Fibroblast of lung (primary cell): ENCODE measurements around the gene POU2AF2. TPM values are rescaled to one million over a fixed set of nuclear protein-coding genes. Genes with fewer than 3 reads are reported as not detected.
"Not testable (repeated sequence)": the region's sequence is repeated elsewhere in the genome, so short reads cannot be mapped to it uniquely, and the experiment has no call there.

Experiments used
- DNase-seq, 2 donors: peaks; one replicate each; pipeline versions ENCODE4 v3.0.0 to v3.0.0-alpha.2; 2010; ENCODE audit warnings: low read depth in 2 of 2
- H2AFZ ChIP-seq: 2 replicates; pipeline ENCODE4 v1.5.1; 2012; ENCODE audit warnings: low read length, control low read depth, inconsistent platforms
- H3K27ac ChIP-seq: 2 replicates; pipeline ENCODE4 v1.5.1; 2011; ENCODE audit warnings: low read length, control low read depth; ENCODE audit not compliant: insufficient read depth
- H3K27me3 ChIP-seq: 2 replicates; pipeline ENCODE4 v1.5.1; 2011; ENCODE audit warnings: mild to moderate bottlenecking, low read length; ENCODE audit not compliant: control insufficient read depth, insufficient read depth
- H3K36me3 ChIP-seq: 2 replicates; pipeline ENCODE4 v1.5.1; 2011; ENCODE audit warnings: low read length; ENCODE audit not compliant: control insufficient read depth, insufficient read depth
- H3K4me1 ChIP-seq: 2 replicates; pipeline ENCODE4 v1.5.1; 2011; ENCODE audit warnings: low read length; ENCODE audit not compliant: control insufficient read depth, insufficient read depth; ENCODE audit errors: extremely low read depth
- H3K4me2 ChIP-seq: 2 replicates; pipeline ENCODE4 v1.5.1; 2011; ENCODE audit warnings: low read length, control low read depth; ENCODE audit not compliant: insufficient read depth; ENCODE audit errors: extremely low read depth
- H3K4me3 ChIP-seq, 4 experiments: fragments of 200-600 bp in 1 of 4; sonication (generic) in 1 of 4; replicated peaks in 1 of 4; 2 replicates each; pipeline ENCODE4 v1.5.1; 2011 to 2016; ENCODE audit warnings: low read length in 4 of 4, low read depth in 3 of 4, mild to moderate bottlenecking in 3 of 4, control low read depth in 2 of 4, inconsistent platforms in 1 of 4, mixed read lengths in 1 of 4; ENCODE audit not compliant: insufficient read depth in 1 of 4; ENCODE audit errors: control extremely low read depth in 1 of 4
- H3K79me2 ChIP-seq: 2 replicates; pipeline ENCODE4 v1.5.1; 2012; ENCODE audit warnings: mild to moderate bottlenecking, low read length, inconsistent platforms; ENCODE audit not compliant: control insufficient read depth, insufficient read depth
- H3K9ac ChIP-seq: 2 replicates; pipeline ENCODE4 v1.5.1; 2011; ENCODE audit warnings: mild to moderate bottlenecking, low read length, control low read depth; ENCODE audit not compliant: insufficient read depth
- H3K9me3 ChIP-seq: 2 replicates; pipeline ENCODE4 v1.5.1; 2012; ENCODE audit warnings: low read depth, low read length; ENCODE audit not compliant: control insufficient read depth, insufficient read depth
- H4K20me1 ChIP-seq: 2 replicates; pipeline ENCODE4 v1.5.1; 2011; ENCODE audit warnings: low read length; ENCODE audit not compliant: control insufficient read depth, insufficient read depth; ENCODE audit errors: extremely low read depth
- EZH2 ChIP-seq: IDR thresholded peaks from 2 replicates; pipeline ENCODE4 v1.5.1; 2012; ENCODE audit warnings: low read length, control low read depth, mild to moderate bottlenecking; ENCODE audit errors: missing control alignments
- polyA plus RNA-seq, 2 donors: library from polyadenylated mRNA; depleted of rRNA in 1 of 2; stranded (reverse) in 1 of 2; unstranded in 1 of 2; fragments of >200 nt; gene quantifications; 2 replicates each; pipeline ENCODE4 v1.2.1, GENCODE V29; 2011 to 2012; ENCODE audit warnings: missing spikeins in 1 of 2
- total RNA-seq: library from RNA; depleted of rRNA; stranded (reverse); fragments of >200 nt; gene quantifications from 2 replicates; pipeline ENCODE4 v1.2.1, GENCODE V29; 2014
- TF ChIP-seq, protein P1 (sequence below), 2 donors: IDR thresholded peaks in 1 of 2; conservative IDR thresholded peaks in 1 of 2; 1 replicate in 1 of 2; 2 replicates in 1 of 2; pipeline ENCODE4 v1.5.1; 2011 to 2012; ENCODE audit warnings: low read length in 2 of 2, control low read depth in 1 of 2, inconsistent platforms in 1 of 2, low read depth in 1 of 2, mild to moderate bottlenecking in 1 of 2

POU2AF2 gene
- total and polyA plus RNA-seq, 2 donors (not counting 1 experiment from before 2014, with no cell fraction given) = not detected

DNA sequence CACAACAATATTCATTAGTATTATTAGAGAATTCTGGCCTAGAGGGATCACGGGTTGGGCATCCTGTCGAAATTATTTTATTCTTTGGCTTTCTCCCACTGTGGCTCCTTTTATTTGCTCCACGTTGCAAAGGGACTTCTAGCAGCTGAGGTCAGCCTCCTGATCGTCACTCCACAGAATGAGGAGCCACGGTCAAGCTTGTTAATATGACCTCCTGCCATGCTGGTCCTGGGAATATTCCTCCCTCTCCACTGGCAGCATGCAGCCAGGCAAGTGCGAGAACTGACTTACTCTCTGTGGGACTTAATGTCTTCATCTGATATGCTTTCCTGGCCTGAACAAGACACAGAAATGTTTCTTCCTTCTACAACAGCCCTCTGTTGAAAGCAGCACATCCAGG lies 73.8 kb downstream of the POU2AF2 start:
- Histone ChIP-seq H3K9ac (no peak overlapping the region), H3K27ac (no peak overlapping the region), H3K4me1 (no peaks in the 10 kb centered on the region), H3K9me3 (no peaks in the 10 kb centered on the region), H3K4me3 (no peak overlapping the region), H3K36me3 (no peaks in the 10 kb centered on the region), H2AFZ (no peak overlapping the region), H3K4me2 (no peak overlapping the region), H3K79me2 (no peaks in the 10 kb centered on the region), H3K27me3 (peaks cover 12% of the 10 kb centered on the region), H4K20me1 (no peaks in the 10 kb centered on the region)
- no peak for DNase-seq
- TF ChIP-seq EZH2 = no peak
- TF ChIP-seq, protein P1, sequence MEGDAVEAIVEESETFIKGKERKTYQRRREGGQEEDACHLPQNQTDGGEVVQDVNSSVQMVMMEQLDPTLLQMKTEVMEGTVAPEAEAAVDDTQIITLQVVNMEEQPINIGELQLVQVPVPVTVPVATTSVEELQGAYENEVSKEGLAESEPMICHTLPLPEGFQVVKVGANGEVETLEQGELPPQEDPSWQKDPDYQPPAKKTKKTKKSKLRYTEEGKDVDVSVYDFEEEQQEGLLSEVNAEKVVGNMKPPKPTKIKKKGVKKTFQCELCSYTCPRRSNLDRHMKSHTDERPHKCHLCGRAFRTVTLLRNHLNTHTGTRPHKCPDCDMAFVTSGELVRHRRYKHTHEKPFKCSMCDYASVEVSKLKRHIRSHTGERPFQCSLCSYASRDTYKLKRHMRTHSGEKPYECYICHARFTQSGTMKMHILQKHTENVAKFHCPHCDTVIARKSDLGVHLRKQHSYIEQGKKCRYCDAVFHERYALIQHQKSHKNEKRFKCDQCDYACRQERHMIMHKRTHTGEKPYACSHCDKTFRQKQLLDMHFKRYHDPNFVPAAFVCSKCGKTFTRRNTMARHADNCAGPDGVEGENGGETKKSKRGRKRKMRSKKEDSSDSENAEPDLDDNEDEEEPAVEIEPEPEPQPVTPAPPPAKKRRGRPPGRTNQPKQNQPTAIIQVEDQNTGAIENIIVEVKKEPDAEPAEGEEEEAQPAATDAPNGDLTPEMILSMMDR (conservative IDR thresholded peaks at IDR 0.05 in 1 of 2, IDR thresholded peaks at IDR 0.05 in 1 of 2; ENCODE audit: low read depth in 1 of 2, low read length in 2 of 2) = no peak

DNA sequence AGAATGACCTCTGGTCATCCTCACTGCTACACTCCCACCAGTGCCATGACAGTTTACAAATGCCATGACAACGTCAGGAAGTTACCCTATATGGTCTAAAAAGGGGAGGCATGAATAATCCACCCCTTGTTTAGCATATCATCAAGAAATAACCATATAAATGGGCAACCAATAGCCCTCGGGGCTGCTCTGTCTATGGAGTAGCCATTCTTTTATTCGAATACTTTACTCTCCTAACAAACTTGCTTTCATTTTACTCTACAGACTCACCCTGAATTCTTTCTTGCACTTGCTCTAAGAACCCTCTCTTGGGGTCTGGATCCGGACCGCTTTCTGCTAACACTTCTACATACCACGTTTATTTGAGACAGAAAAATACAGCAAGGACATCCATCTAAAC lies 74.7 kb downstream of the POU2AF2 start:
- not testable (repeated sequence) for H3K36me3 ChIP-seq, H3K9me3 ChIP-seq, H3K4me1 ChIP-seq, H4K20me1 ChIP-seq, H2AFZ ChIP-seq, DNase-seq, H3K79me2 ChIP-seq, H3K9ac ChIP-seq, H3K27ac ChIP-seq, H3K4me2 ChIP-seq, H3K4me3 ChIP-seq
- peaks cover 12% of the 10 kb centered on the region for H3K27me3 ChIP-seq

DNA sequence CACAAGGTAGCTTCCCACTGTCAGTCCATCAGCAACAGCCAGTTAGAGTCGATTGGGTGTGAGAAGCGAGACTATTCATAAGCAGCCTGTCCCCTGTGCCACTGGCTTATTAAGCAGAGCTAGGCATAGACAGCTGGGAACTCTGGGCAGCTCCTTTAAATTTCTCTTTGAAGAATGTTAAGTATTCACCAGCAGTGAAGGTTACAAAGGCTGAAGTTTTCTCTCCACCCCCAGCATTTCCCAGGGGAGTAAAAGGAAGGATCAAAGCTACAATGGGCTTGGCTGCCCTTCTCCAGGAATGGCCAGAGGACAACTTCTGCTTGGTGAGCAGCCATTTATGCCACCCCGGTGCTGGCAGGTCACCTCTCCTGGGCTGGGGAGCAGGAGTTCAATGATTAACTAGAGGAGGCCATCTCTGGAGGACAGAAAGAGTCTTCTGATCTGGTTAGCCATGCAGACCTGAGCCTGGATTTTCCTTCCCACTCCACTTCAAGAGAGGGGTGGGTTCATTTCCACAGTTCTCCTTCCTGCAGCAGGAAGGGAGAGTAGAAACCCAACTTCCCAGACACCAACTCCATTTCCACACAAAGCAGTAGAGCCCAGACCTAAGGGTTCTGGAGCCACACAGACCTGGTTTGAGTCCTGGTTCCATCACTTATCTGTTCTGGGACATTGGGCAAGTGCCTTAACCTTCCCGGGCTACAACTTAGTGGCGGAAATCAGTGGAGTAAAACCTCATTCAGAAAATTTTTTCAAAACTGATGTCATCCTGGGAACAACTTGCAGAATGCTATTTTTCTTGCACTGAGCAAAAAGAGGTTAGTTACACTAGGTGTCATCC lies 75.4 kb downstream of the POU2AF2 start:
- Histone ChIP-seq H4K20me1 (no peaks in the 10 kb centered on the region), H3K4me1 (no peaks in the 10 kb centered on the region), H3K4me3 (no peak overlapping the region), H3K9ac (no peak overlapping the region), H3K4me2 (no peak overlapping the region), H3K36me3 (no peaks in the 10 kb centered on the region), H3K79me2 (no peaks in the 10 kb centered on the region), H3K27ac (no peak overlapping the region), H3K9me3 (no peaks in the 10 kb centered on the region), H2AFZ (no peak overlapping the region), H3K27me3 (peaks cover 12% of the 10 kb centered on the region)
- DNase-seq = peak in 1 of 2 donors; percentile 39
- TF ChIP-seq, protein P1 (conservative IDR thresholded peaks at IDR 0.05 in 1 of 2, IDR thresholded peaks at IDR 0.05 in 1 of 2; ENCODE audit: low read depth in 1 of 2, low read length in 2 of 2) = no peak
- TF ChIP-seq EZH2 = no peak
